Testis (tissue), 3 donors: ENCODE data around the gene CBFA2T3. TPM values are rescaled to one million over a fixed set of nuclear protein-coding genes. Genes with fewer than 3 reads are reported as not detected.

ENCODE experiments used
- DNase-seq: peaks from one replicate; pipeline ENCODE4 v3.0.0-alpha.2; 2019
- H3K27ac ChIP-seq, 2 donors: fragments of 200-600 bp; sonication (generic); one replicate each; pipeline ENCODE4 v1.5.1; 2019
- H3K27me3 ChIP-seq: fragments of 200-600 bp; sonication (generic); one replicate; pipeline ENCODE4 v1.5.1; 2019
- H3K36me3 ChIP-seq: fragments of 200-600 bp; sonication (generic); one replicate; pipeline ENCODE4 v1.5.1; 2017; ENCODE audit warnings: low read depth; ENCODE audit errors: missing control alignments
- H3K4me1 ChIP-seq: fragments of 200-600 bp; sonication (generic); one replicate; pipeline ENCODE4 v1.5.1; 2019
- H3K4me3 ChIP-seq, 2 donors: fragments of 200-600 bp; sonication (generic); one replicate each; pipeline ENCODE4 v1.5.1; 2017 to 2019
- H3K9me3 ChIP-seq: fragments of 200-600 bp; sonication (generic); one replicate; pipeline ENCODE4 v1.5.1; 2017
- POLR2A ChIP-seq: fragments of 450-650 bp; IDR thresholded peaks from one replicate; pipeline ENCODE4 v1.6.1; 2017; ENCODE audit warnings: antibody characterized with exemption, mild to moderate bottlenecking, moderate library complexity
- WGBS, 2 donors: methylation state at CpG; one replicate each; pipeline ENCODE4 v1.1.5; 2018; 5-methylcytosine and 5-hydroxymethylcytosine counted together
- intact Hi-C: fragments of 100-400 bp; cut with DNase I; formaldehyde crosslinking; loops from one replicate; pipeline ENCODE4 v1.15.1; 2023; ENCODE audit warnings: low total_unique reads
- polyA plus RNA-seq: library from polyadenylated mRNA; stranded (reverse); fragments of 350-450 nt; fragmentation: Illumina TruSeq; extraction: RNeasy Lipid Tissue Mini Kit (QIAGEN cat#74804); gene quantifications from one replicate; pipeline ENCODE4 v1.2.3, GENCODE V29; 2014; ENCODE audit warnings: low read depth, low replicate concordance; ENCODE audit not compliant: insufficient read depth
- total RNA-seq, 2 donors: library from RNA; depleted of rRNA; stranded (reverse); fragments of >200 nt; gene quantifications; one replicate each; pipeline ENCODE4 v1.2.3, GENCODE V29; 2016
- TF ChIP-seq, protein P1 (sequence below), 3 experiments: fragments of 450-650 bp in 2 of 3; fragments of 200-600 bp in 1 of 3; sonication (generic) in 1 of 3; IDR thresholded peaks; one replicate each; pipeline ENCODE4 v1.5.1; 2016 to 2019; ENCODE audit warnings: antibody characterized with exemption in 3 of 3, mild to moderate bottlenecking in 2 of 3, moderate library complexity in 1 of 3

CBFA2T3 gene
- total and polyA plus RNA-seq, 3 donors from 2014 or later, result 7.1 to 11.9 (median 9.2) TPM

- H3K4me3 ChIP-seq, result no peak overlapping the region
- H3K27me3 ChIP-seq, result no peaks in the 10 kb centered on the region
- no peaks in the 10 kb centered on the region for H3K36me3 ChIP-seq
- no peaks in the 10 kb centered on the region for H3K9me3 ChIP-seq
- H3K4me1 ChIP-seq, result no peaks in the 10 kb centered on the region
- TF ChIP-seq POLR2A, result no peak
- TF ChIP-seq, protein P1, sequence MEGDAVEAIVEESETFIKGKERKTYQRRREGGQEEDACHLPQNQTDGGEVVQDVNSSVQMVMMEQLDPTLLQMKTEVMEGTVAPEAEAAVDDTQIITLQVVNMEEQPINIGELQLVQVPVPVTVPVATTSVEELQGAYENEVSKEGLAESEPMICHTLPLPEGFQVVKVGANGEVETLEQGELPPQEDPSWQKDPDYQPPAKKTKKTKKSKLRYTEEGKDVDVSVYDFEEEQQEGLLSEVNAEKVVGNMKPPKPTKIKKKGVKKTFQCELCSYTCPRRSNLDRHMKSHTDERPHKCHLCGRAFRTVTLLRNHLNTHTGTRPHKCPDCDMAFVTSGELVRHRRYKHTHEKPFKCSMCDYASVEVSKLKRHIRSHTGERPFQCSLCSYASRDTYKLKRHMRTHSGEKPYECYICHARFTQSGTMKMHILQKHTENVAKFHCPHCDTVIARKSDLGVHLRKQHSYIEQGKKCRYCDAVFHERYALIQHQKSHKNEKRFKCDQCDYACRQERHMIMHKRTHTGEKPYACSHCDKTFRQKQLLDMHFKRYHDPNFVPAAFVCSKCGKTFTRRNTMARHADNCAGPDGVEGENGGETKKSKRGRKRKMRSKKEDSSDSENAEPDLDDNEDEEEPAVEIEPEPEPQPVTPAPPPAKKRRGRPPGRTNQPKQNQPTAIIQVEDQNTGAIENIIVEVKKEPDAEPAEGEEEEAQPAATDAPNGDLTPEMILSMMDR (IDR thresholded peaks at IDR 0.05), result no peak
- intact Hi-C loops, result no loop called here
- H3K27ac ChIP-seq, result no peak overlapping the region
- 61 to 72% methylated on average over 11 of the region's 11 CpGs for WGBS, 2 donors
- peak; percentile 64 for DNase-seq
These were observed 146.7 kb downstream of the CBFA2T3 start for GRCh38 chr16:88830258-88830657.

DNA sequence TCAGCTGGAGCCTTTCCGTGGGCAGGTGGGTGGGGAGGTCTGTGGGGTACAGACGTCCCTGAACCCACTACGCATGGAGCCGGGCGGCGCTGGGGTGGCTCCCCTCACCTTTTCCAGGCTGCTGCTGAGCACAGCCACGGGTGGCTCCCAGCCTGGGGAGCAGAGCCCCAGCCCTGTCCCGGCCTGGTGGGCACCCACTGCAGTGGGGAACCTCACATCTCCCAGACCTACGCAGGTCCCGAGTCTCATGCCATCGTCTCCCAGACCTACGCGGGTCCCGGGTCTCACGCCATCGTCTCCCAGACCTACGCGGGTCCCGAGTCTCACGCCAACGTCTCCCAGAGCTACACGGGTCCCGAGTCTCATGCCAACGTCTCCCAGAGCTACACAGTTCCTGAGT, 148.3 kb downstream of the CBFA2T3 start:
- no peak for TF ChIP-seq POLR2A
- TF ChIP-seq, protein P1 (IDR thresholded peaks at IDR 0.05), result no peak
- no peak overlapping the region for H3K27ac ChIP-seq

DNA sequence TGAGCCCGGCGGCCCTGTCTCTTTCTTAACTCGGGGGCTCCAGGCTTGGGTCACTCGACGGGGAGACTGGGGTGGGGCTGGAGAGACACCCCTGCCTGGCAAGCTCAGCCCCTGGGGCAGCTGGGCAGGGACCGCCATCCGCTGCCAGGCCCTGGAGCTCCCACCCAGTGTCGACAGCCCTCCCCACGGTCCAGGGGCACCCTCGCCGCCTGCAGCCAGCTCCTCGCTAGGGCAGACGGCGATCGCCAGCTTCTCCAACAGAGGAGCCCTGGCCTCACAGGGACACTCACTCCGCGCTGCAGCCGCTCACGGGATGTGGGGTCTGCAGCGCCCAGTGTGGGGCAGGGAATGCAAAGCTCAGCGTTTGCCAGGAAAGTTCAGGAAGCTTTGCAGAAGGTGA, 149.3 kb downstream of the CBFA2T3 start:
- H3K4me3 ChIP-seq, result no peak overlapping the region
- H3K27ac ChIP-seq, result no peak overlapping the region
- no peaks in the 10 kb centered on the region for H3K4me1 ChIP-seq
- H3K27me3 ChIP-seq, result no peaks in the 10 kb centered on the region
- no peaks in the 10 kb centered on the region for H3K9me3 ChIP-seq
- H3K36me3 ChIP-seq, result no peaks in the 10 kb centered on the region
- intact Hi-C loops, result no loop called here
- 93 to 95% methylated on average over 6 to 21 of the region's 21 CpGs for WGBS, 2 donors
- no peak for DNase-seq
- TF ChIP-seq POLR2A, result no peak
- TF ChIP-seq, protein P1 (IDR thresholded peaks at IDR 0.05), result no peak

More for the DNA sequence above, 148.3 kb downstream of the CBFA2T3 start:
- Histone ChIP-seq H3K27me3 (no peaks in the 10 kb centered on the region), H3K36me3 (no peaks in the 10 kb centered on the region), H3K9me3 (no peaks in the 10 kb centered on the region), H3K4me3 (no peak overlapping the region), H3K4me1 (no peaks in the 10 kb centered on the region)
- intact Hi-C loops, result no loop called here
- no peak for DNase-seq
- WGBS, 2 donors, result 87 to 92% methylated on average over 23 to 24 of the region's 24 CpGs

DNA sequence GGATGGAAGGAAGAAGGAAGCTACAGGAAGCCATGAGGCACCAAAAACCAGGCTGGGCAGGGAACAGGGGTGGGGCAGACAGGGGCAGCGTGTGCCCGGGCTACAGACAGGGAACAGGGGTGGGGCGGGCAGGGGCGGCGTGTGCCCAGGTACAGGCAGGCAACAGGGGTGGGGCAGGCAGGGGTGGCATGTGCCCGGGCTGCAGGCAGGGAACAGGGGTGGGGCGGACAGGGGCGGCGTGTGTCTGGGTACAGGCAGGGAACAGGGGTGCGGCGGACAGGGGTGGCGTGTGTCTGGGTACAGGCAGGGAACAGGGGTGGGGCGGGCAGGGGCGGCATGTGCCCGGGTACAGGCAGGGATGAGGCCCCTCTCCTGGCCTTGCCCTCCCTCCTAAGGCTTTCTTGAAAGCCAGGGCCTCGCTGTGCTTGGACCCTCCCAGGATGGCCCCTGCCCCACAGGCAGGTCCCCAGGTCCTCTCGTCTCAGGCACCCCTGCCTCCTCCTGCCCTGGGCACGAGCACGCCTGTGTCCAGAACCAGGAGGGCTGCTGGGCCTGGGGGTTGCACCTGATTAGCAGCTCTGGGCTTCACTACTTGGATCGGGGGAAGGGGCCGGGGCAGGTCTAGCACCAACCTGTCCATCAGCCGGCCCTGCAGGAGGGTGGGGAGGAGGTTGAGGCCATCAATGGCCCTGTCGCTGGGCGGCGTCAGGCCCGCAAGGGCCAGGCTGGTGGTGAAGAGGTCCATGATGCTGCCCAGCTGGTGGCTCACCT, 150.8 kb downstream of the CBFA2T3 start:
- TF ChIP-seq, protein P1 (IDR thresholded peaks at IDR 0.05), result no peak
- TF ChIP-seq POLR2A, result no peak
- Histone ChIP-seq H3K4me1 (no peaks in the 10 kb centered on the region), H3K27ac (no peak overlapping the region), H3K36me3 (no peaks in the 10 kb centered on the region), H3K27me3 (no peaks in the 10 kb centered on the region), H3K4me3 (no peak overlapping the region), H3K9me3 (no peaks in the 10 kb centered on the region)
- WGBS, 2 donors, result 96 to 98% methylated on average over 17 to 26 of the region's 26 CpGs
- intact Hi-C loops, result no loop called here
- DNase-seq, result no peak

- no peak for DNase-seq
- intact Hi-C loops, result no loop called here
- WGBS, 2 donors, result 92% methylated on average over 4 to 12 of the region's 12 CpGs
- Histone ChIP-seq H3K27ac (no peak overlapping the region), H3K9me3 (no peaks in the 10 kb centered on the region), H3K4me3 (no peak overlapping the region), H3K27me3 (no peaks in the 10 kb centered on the region), H3K36me3 (no peaks in the 10 kb centered on the region), H3K4me1 (no peaks in the 10 kb centered on the region)
- no peak for TF ChIP-seq POLR2A
- TF ChIP-seq, protein P1 (IDR thresholded peaks at IDR 0.05), result no peak
These were observed 151.9 kb downstream of the CBFA2T3 start for GRCh38 chr16:88825146-88825545.
